NCI-H187 treated with DMSO at 0.1 percent for 48 hours (cell line): Measurements from ENCODE around the gene STPG2.
"Not testable (repeated sequence)": the region's sequence is repeated elsewhere in the genome, so short reads cannot be mapped to it uniquely, and the experiment has no call there.

Experiments used
- DNase-seq: peaks from one replicate; lab custom pipeline; 2025; lab: John Stamatoyannopoulos, UW

STPG2 gene

GRCh38 chr4:97942951-97943350 is 200.3 kb downstream of the STPG2 start:
- DNase-seq: no peak

- DNase-seq: no peak
These were observed 201.1 kb downstream of the STPG2 start for GRCh38 chr4:97942137-97942536.

DNA sequence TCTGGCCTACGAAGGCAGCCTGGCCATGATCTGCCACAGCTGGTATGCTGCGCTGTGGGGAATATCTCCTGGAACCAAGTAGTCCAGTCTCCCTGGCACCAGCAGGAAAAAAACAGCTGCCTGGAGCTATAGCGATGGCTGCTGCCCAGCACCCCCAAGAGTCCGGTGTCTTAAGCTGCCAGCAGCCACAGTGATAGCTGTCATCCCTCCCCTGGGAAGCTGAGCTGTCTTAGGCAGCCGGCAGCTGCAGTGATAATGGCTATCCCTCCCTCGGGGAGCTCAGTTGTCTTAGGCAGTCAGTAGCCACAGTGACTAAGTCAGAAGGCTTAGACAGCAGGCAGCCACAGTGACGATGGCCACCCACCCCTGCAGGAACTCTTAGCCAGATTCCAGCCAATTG is 205.1 kb downstream of the STPG2 start:
- no peak for DNase-seq

DNA sequence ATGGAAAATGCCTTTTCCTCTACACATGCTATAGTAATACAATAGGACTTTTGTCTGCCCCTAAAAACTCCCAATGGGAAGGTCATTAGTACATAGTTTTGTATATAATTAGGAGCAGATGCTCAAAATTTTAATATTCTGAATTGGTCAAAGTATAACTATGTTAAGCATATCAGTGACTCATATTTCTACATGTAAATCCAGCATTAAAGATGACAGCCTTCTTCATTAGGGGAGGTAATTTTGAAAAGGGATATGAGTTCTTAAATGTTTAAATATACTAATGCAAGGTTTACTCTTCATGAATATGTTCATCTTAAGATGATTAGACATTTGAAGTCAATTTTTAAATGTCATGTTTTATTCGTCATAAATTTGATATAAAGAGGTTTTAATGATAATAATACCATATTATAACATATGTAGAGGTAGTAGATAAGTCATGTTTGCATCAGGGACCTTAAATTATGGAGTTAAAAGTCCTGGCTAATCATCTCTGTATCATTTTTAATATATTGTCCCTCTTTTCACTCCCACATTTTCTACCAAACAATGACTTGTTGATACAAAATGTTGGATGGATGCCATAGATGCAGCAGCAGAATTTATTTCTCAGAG is 218.8 kb downstream of the STPG2 start:
- no peak for DNase-seq

GRCh38 chr4:97923096-97923495 is 220.2 kb downstream of the STPG2 start:
- DNase-seq: no peak

- no peak for DNase-seq
These were observed 226.2 kb downstream of the STPG2 start for GRCh38 chr4:97917115-97917514.

DNA sequence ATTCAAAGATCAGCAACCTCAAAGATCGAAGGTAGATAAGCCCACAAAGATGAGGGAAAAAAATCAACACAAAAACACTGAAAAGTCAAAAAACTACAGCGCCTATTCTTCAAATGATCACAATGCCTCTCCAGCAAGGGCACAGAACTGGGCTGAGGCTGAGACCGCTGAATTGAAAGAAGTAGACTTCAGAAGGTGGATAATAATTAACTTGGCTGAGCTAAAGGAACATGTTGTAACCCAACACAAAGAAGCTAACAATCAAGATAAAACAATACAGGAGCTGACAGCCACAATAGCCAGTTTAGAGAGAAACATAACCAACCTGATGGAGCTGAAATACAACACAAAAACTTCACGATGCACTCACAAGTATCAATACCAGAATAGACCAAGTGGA is 231.1 kb downstream of the STPG2 start:
- DNase-seq: no peak

DNA sequence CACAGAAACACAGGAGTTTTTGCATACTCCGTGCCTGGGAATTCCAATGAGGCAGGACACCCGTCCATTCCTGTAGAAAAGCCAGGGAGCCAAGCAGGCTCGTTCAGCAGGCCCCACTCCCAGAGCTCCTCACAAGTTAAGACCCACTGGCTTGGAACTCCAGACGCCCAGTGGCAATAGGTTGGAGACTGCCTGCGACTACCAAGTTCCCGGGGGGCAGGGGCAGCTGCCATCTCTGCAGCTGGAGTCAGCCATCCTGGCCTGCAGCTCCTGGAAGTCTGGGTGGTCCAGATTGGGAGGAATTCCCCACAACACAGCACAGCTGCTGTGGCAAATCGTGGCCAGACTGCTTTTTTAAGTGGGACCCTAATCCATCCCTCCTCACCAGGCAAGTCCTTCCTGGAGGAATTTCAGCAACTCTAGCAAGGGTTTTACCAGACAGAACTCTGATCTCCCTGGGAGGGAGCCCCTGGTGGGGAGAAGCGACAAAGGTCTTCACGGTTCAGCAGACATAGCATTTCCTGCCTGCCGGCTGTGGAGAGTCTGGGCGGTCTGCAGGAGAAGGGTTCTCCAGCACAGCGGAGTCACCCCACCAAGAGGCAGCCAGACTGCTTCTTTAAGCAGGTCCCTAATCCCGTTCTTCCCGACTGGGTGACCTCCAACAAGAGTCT is 231.9 kb downstream of the STPG2 start:
- DNase-seq: no peak

GRCh38 chr4:97910005-97910404 is 233.3 kb downstream of the STPG2 start:
- DNase-seq: no peak

DNA sequence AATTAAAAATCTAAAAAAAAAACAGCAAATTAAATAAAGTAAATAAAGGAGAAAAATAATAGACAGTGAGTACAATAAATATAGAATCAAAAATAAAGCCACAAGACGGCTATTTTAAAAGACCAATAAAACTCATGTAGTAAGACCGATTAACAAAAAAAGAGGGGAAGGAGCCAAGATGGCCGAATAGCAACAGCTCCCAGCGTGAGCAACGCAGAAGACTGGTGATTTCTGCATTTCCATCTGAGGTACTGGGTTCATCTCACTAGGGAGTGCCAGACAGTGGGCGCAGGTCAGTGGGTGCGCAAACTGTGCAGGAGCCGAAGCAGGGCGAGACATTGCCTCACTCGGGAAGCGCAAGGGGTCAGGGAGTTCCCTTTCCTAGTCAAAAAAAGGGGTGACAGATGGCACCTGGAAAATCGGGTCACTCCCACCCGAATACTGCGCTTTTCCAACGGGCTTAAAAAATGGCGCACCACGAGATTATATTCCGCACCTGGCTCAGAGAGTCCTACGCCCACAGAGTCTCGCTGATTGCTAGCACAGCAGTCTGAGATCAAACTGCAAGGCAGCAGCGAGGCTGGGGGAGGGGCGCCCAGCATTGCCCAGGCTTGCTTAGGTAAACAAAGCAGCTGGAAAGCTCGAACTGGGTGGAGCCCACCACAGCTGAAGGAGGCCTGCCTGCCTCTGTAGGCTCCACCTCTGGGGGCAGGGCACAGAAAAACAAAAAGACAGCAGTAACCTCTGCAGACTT is 239.7 kb downstream of the STPG2 start:
- DNase-seq: not testable (repeated sequence)

DNA sequence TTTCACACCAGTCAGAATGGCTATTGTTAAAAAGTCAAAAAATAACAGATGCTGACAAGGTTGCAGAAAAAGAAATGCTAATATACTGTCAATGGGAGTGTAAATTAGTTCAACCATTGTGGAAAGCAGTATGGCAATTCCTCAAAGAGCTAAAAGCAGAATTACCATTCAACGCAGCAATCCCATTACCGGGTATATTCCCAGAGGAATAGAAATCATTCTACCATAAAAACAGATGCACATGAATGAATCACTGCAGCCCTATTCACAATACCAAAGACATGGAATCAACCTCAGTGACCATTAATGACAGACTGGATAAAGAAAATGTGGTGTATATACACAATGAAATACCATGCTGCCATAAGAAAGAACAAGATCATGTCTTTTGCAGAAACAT is 243.0 kb downstream of the STPG2 start:
- DNase-seq: no peak

- DNase-seq: no peak
These were observed 250.5 kb downstream of the STPG2 start for GRCh38 chr4:97892592-97893266.

DNA sequence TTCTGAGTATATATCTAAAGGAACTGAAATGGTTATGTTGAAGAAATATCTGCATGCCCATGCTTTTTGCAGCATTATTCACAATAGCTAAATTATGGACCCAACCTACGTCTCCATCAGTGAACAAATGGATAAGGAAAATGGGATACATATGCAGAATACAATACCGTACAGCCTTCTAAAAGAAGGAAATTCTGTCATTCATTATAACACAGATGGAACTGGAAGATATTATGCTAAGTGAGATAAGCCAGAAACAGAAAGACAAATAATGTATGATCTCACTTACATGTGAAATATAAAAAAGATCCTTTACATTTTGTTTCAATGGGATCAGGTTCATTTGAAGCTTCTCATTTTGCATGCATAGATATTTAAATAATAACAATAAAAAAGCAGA is 263.3 kb downstream of the STPG2 start:
- DNase-seq: no peak

- no peak for DNase-seq
These were observed 275.2 kb downstream of the STPG2 start for GRCh38 chr4:97868097-97868496.

GRCh38 chr4:97867557-97868091 is 275.7 kb downstream of the STPG2 start:
- no peak for DNase-seq

- no peak for DNase-seq
These were observed 276.3 kb downstream of the STPG2 start for GRCh38 chr4:97866821-97867556.

GRCh38 chr4:97851115-97851514 is 292.2 kb downstream of the STPG2 start:
- DNase-seq: no peak

DNA sequence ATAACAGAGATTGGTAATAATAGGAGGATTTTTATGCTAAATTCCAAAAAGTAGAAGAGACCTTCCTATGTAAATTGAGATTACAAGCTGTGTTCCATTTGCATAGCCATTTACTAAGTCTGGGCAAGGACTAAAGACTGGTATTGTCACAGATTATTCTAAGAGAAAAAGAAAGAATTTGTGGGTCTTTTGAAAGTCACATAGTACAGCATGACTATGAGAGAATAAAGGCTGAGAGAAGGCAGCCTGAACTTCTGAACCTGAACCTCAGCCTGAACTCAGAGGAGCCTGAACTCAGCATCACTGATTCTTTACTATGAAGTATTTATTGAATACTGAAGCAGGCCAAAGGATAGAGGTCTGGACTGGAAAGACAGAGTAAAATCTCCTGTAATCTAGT is 297.5 kb downstream of the STPG2 start:
- DNase-seq: no peak

GRCh38 chr4:97841512-97841911 is 301.8 kb downstream of the STPG2 start:
- no peak for DNase-seq

DNA sequence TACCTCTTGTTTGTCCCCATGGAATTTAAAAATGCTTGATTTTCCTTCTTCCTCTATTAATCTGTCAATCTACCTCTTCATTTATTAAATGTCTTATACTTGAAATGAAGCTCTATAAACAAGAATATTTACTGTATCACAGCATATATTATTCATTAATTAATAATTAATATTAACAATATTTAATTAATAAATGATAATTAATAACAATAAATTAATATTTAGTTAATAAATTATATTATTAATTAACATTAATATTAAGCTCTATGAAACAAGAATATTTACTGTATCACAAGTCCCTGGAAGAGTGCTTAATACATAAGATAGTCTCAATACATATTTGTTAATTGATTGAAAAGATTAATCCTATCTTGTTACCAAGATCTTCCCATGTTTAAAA is 306.6 kb downstream of the STPG2 start:
- no peak for DNase-seq

GRCh38 chr4:97828646-97829045 is 314.6 kb downstream of the STPG2 start:
- no peak for DNase-seq

DNA sequence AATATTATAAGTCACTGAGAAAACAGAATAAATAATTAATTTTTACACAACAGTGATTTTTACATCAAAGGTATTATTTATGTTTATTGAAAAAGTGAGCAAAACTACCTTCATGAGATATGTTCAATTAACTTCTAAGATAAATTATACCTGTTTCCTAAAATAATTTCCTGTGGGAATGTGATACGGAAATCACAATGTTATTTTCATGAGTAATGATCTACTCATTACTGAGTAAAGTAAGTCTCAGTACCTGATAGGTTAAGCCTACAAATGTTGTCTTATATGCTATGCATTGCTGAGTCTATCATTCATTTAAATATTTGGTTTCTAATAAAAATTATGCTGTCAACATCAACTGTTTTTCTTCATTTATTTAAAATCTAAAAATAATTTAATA is 324.0 kb downstream of the STPG2 start:
- no peak for DNase-seq
